ENCODE results near the gene ZNF311. TPM values are rescaled to one million over a fixed set of nuclear protein-coding genes. Genes with fewer than 3 reads are reported as not detected.
"Not testable (repeated sequence)": the region's sequence is repeated elsewhere in the genome, so short reads cannot be mapped to it uniquely, and the experiment has no call there.

ZNF311 gene
- total RNA-seq, 2 experiments from 2014 or later: 0.25 to 0.31 TPM

- H3K9me3 ChIP-seq (ENCODE audit: control insufficient read depth in 1 of 2, insufficient read depth in 1 of 2, low read length in 2 of 2): peaks cover 0 to 11% of the 10 kb centered on the region in 2 experiments
- peaks cover 15% of the 10 kb centered on the region for H3K4me1 ChIP-seq (ENCODE audit: insufficient read depth, low read length)
- peaks cover 50% of the 10 kb centered on the region for H3K27me3 Mint-ChIP-seq
- peaks cover 30% of the 10 kb centered on the region for H3K4me1 Mint-ChIP-seq (ENCODE audit: low read depth)
- ATAC-seq (ENCODE audit: poor library complexity) (no peak), DNase-seq (no peak)
- H3K36me3 ChIP-seq (ENCODE audit: insufficient read depth, low read length): no peaks in the 10 kb centered on the region
- H3K4me3 ChIP-seq (ENCODE audit: low read length): no peak overlapping the region
- no peak overlapping the region for H3K4me3 Mint-ChIP-seq
- POLR2A ChIA-PET: interaction anchor here (0.8 kb wide), 1 partner anchor 21 kb away, joined by 4 read pairs; no protein-coding TSS in a partner anchor
- H3K36me3 Mint-ChIP-seq (ENCODE audit: low read depth): peaks cover 12% of the 10 kb centered on the region
- intact Hi-C loops (cut with DNase I, micrococcal nuclease): no loop called here
- no peak overlapping the region for H3K27ac Mint-ChIP-seq
- no peak overlapping the region for H3K27ac ChIP-seq (ENCODE audit: low read depth in 1 of 2, low read length in 2 of 2)
- no peaks in the 10 kb centered on the region for H3K9me3 Mint-ChIP-seq
- CTCF ChIA-PET: no interaction called here
- peaks cover 4 to 10% of the 10 kb centered on the region in 2 experiments for H3K27me3 ChIP-seq (ENCODE audit: control insufficient read depth in 1 of 2, insufficient read depth in 2 of 2, low read length in 2 of 2)
- TF ChIP-seq CTCF (IDR thresholded peaks at IDR 0.05): no peak
Measured at GRCh38 chr6:28956331-28956730, 48.8 kb downstream of the ZNF311 start.

- Histone ChIP-seq H3K4me3 (ENCODE audit: low read length) (peak overlapping the region; percentile 55), H3K27ac (ENCODE audit: low read depth in 1 of 2, low read length in 2 of 2) (no peak overlapping the region), H3K4me1 (ENCODE audit: insufficient read depth, low read length) (peaks cover 15% of the 10 kb centered on the region), H3K9me3 (ENCODE audit: control insufficient read depth in 1 of 2, insufficient read depth in 1 of 2, low read length in 2 of 2) (peaks cover 0 to 21% of the 10 kb centered on the region in 2 experiments), H3K27me3 (ENCODE audit: control insufficient read depth in 1 of 2, insufficient read depth in 2 of 2, low read length in 2 of 2) (no peaks in the 10 kb centered on the region), H3K36me3 (ENCODE audit: insufficient read depth, low read length) (no peaks in the 10 kb centered on the region)
- CTCF ChIA-PET: no interaction called here
- peak overlapping the region; percentile 84 for H3K4me3 Mint-ChIP-seq
- peak overlapping the region; percentile 90 for H3K27ac Mint-ChIP-seq
- H3K27me3 Mint-ChIP-seq: peaks cover 28% of the 10 kb centered on the region
- no peak for TF ChIP-seq CTCF (IDR thresholded peaks at IDR 0.05)
- no peaks in the 10 kb centered on the region for H3K9me3 Mint-ChIP-seq
- DNase-seq (peak in 1 of 14 experiments; percentile 36), ATAC-seq (ENCODE audit: poor library complexity) (peak; percentile 37)
- intact Hi-C loops (cut with DNase I, micrococcal nuclease): loop anchor here in 1 of 2 experiments (1.0 kb wide), 1 partner anchor 12 kb away; no protein-coding TSS in a partner anchor
- POLR2A ChIA-PET: interaction anchor here (1.1 to 1.6 kb wide), 5 partner anchors 12 to 90 kb away, joined by 4 to 6 read pairs (median 5); partner anchors contain the start of gene TRIM27
- H3K36me3 Mint-ChIP-seq (ENCODE audit: low read depth): peaks cover 15% of the 10 kb centered on the region
- peaks cover 30% of the 10 kb centered on the region for H3K4me1 Mint-ChIP-seq (ENCODE audit: low read depth)
Measured at GRCh38 chr6:28953585-28954258, 51.4 kb downstream of the ZNF311 start.

GRCh38 chr6:28953039-28953584 lies 52.0 kb downstream of the ZNF311 start:
- ChIA-PET CTCF (interaction anchor here (1.3 kb wide), 1 partner anchor 23 kb away, joined by 3 read pairs; no protein-coding TSS in a partner anchor), POLR2A (interaction anchor here (1.1 to 1.6 kb wide), 5 partner anchors 12 to 90 kb away, joined by 4 to 6 read pairs (median 5); partner anchors contain the start of gene TRIM27)
- Histone ChIP-seq H3K27ac (ENCODE audit: low read depth in 1 of 2, low read length in 2 of 2) (no peak overlapping the region), H3K9me3 (ENCODE audit: control insufficient read depth in 1 of 2, insufficient read depth in 1 of 2, low read length in 2 of 2) (peaks cover 0 to 21% of the 10 kb centered on the region in 2 experiments), H3K36me3 (ENCODE audit: insufficient read depth, low read length) (no peaks in the 10 kb centered on the region), H3K27me3 (ENCODE audit: control insufficient read depth in 1 of 2, insufficient read depth in 2 of 2, low read length in 2 of 2) (no peaks in the 10 kb centered on the region), H3K4me1 (ENCODE audit: insufficient read depth, low read length) (peaks cover 15% of the 10 kb centered on the region), H3K4me3 (ENCODE audit: low read length) (peak overlapping the region; percentile 55)
- no peaks in the 10 kb centered on the region for H3K9me3 Mint-ChIP-seq
- ATAC-seq (ENCODE audit: poor library complexity) (peak; percentile 63), DNase-seq (peak; percentile 14 to 79 (median 40))
- intact Hi-C loops (cut with DNase I, micrococcal nuclease): loop anchor here in 1 of 2 experiments (1.0 kb wide), 1 partner anchor 12 kb away; no protein-coding TSS in a partner anchor
- H3K27me3 Mint-ChIP-seq: peaks cover 28% of the 10 kb centered on the region
- peaks cover 30% of the 10 kb centered on the region for H3K4me1 Mint-ChIP-seq (ENCODE audit: low read depth)
- TF ChIP-seq CTCF (IDR thresholded peaks at IDR 0.05): no peak
- peak overlapping the region; percentile 90 for H3K27ac Mint-ChIP-seq
- H3K36me3 Mint-ChIP-seq (ENCODE audit: low read depth): peaks cover 15% of the 10 kb centered on the region
- peak overlapping the region; percentile 84 for H3K4me3 Mint-ChIP-seq

- H3K27me3 ChIP-seq (ENCODE audit: control insufficient read depth in 1 of 2, insufficient read depth in 2 of 2, low read length in 2 of 2); DNase-seq; H3K4me3 Mint-ChIP-seq; intact Hi-C loops (cut with DNase I, micrococcal nuclease); ATAC-seq (ENCODE audit: poor library complexity); CTCF ChIA-PET; H3K27ac ChIP-seq (ENCODE audit: low read depth in 1 of 2, low read length in 2 of 2); H3K36me3 ChIP-seq (ENCODE audit: insufficient read depth, low read length); H3K9me3 Mint-ChIP-seq; H3K4me3 ChIP-seq (ENCODE audit: low read length): not testable (repeated sequence)
- Mint-ChIP-seq H3K36me3 (ENCODE audit: low read depth) (peaks cover 15% of the 10 kb centered on the region), H3K4me1 (ENCODE audit: low read depth) (peaks cover 23% of the 10 kb centered on the region), H3K27ac (peak overlapping the region; percentile 6), H3K27me3 (peaks cover 13% of the 10 kb centered on the region)
- peaks cover 0 to 21% of the 10 kb centered on the region in 2 experiments for H3K9me3 ChIP-seq (ENCODE audit: control insufficient read depth in 1 of 2, insufficient read depth in 1 of 2, low read length in 2 of 2)
- peaks cover 14% of the 10 kb centered on the region for H3K4me1 ChIP-seq (ENCODE audit: insufficient read depth, low read length)
- POLR2A ChIA-PET: interaction anchor here (0.6 kb wide), 1 partner anchor 273 kb away, joined by 3 read pairs; no protein-coding TSS in a partner anchor
Measured at GRCh38 chr6:28949656-28950195, 55.4 kb downstream of the ZNF311 start.
